SH-SY5Y (cell line): ENCODE data around the gene SQSTM1.

Experiments
- GATA2 ChIP-seq: IDR thresholded peaks from 2 replicates; pipeline ENCODE4 v1.6.1; 2011; ENCODE audit warnings: mild to moderate bottlenecking, low read depth, low read length
- GATA3 ChIP-seq: IDR thresholded peaks from 2 replicates; pipeline ENCODE4 v1.6.1; 2011; ENCODE audit warnings: low read depth, mild to moderate bottlenecking, low read length, moderate library complexity

DNA sequence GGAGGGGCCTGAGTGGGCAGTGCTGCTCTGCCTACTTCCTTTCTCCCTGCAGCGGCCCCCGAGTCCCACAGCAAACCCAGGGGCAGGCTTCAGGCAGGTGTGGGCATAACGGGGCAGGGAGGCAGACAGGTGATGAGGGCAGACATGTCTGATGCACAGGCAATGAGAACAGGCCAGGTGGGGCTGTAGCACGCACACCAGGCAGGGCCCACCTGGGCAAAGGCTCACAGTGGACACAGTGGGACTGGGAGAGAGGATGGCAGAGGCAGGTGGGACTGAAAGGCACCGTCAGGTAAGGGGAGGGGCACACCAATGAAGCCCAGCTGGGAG lies 21.1 kb upstream of the SQSTM1 start:
- no peak for TF ChIP-seq GATA2
- TF ChIP-seq GATA3: no peak
